GM19328 (cell line): ENCODE measurements around the gene DIAPH2.
A peak's percentile ranks its signal among the peaks of the same experiment; 100 is the strongest.

Experiments
- ATAC-seq: cut with Tn5 transposase; IDR thresholded peaks from one replicate; pipeline ENCODE4 v1.9.1; 2021; ENCODE audit warnings: mild to moderate bottlenecking, moderate library complexity; ENCODE audit not compliant: unreplicated experiment

DIAPH2 gene

GRCh38 chrX:97030947-97031346, 346.3 kb downstream of the DIAPH2 start:
- ATAC-seq = no peak

GRCh38 chrX:97039363-97040029, 354.9 kb downstream of the DIAPH2 start:
- peak; percentile 78 for ATAC-seq

DNA sequence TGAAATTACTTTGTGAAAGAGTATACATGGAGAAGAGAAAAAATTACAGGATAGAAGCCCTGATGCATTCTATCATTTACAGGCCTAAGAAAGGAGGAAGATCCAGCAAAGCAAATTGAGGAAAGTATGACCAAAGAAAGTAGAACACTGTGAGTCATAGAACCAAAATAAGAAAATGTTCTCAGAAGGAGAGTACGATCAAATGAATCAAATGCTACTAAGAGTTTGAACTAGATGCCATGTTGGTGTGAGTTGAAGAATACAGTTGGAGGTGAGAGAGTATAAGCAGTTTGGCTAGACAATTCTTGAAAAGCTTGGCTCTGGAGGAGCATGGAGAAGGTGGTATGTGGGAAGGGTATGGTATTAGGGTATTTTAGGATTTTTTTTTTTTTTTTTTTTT, 360.8 kb downstream of the DIAPH2 start:
- ATAC-seq = no peak

- no peak for ATAC-seq
Measured at GRCh38 chrX:97046867-97047266, 362.2 kb downstream of the DIAPH2 start.

DNA sequence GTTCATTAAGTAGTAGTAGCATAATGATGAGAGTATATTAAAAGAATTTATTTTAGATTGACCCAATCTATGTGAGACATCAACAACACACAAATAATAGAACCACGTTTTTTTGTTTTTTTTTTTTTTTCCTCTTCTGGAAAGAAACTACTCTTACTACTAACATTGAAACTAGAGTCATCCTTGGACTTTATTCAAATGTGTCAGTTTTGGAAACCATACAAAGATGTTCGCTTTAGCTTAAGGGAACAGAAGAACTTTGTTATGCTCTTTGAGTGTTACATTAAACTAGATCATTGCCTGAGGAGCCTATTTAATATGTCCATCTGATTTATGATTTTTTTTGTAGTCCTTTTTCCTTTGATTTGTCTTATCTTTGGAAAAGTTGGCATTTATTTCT, 365.8 kb downstream of the DIAPH2 start:
- no peak for ATAC-seq

GRCh38 chrX:97057349-97057909, 372.8 kb downstream of the DIAPH2 start:
- no peak for ATAC-seq

DNA sequence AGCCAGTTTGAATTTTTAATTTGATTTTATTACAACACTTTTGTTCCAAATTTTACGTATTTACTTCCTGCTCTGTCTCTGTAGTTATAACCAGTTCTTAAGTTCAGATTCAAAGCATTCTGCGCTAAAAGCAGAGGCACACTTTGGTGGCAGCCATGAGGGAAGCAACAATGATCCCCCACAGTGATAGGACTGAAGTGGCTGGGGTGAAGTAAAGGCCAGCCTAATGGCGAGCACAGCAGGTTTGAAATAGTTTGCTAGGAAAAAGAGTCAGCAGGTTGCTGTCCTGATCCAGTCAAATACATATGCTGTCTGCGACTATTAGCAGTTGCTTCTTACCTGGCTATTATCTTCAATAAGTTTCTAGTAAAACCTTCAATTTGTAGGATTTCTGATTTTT, 375.4 kb downstream of the DIAPH2 start:
- no peak for ATAC-seq

DNA sequence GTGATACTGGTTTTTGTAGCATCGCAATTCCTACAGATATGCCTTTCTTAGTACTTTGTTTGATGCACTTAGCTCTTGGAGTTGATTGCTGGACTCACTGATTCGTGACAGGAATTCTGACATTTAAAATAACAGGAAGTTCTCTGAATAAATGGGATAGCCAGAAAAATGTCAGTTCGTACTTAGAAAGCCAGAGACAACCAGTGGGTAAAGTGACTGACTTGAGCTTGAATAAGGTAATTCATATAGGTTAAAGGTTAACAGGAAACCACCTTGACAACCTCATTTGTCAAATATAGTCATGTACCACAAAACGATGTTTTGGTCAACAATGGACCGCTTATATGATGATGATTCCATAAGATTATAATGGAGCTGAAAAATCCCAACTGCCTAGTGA, 380.4 kb downstream of the DIAPH2 start:
- no peak for ATAC-seq

DNA sequence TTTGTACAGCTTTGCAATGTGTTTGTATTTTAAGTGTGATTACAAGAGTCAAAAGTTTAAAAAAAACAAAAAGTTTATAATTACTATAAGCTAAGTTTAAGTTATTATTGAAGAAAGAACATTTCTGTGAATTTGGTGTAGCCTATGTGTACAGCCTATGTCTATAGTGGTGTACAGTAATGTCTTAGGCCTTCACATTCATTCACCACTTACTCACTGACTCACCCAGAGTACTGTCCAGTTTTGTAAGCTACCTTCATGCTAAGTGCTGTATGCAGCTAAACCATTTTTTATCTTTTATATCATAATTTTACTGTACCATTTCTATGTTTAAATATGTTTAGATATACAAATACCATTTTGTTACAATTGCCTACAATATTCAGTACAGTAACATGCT, 381.3 kb downstream of the DIAPH2 start:
- ATAC-seq = no peak

DNA sequence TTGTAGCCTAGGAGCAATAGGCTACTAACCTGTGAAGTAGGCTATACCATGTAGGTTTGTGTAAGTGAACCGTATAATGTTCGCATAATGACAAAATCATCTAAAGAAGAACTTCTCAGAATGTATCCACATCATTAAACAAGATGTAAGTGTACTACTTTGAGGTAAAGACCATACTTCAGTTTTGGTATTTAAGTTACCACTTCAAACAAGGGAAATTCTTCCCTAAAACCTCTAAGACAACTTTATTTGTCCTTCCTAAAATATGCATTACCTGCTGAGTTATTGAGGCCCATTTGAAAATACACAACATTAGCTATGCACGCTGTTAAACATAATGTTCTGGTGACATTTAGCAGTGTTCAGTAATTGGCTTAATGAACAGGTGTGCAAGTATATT, 381.7 kb downstream of the DIAPH2 start:
- ATAC-seq = no peak

- ATAC-seq = no peak
Measured at GRCh38 chrX:97070346-97070745, 385.7 kb downstream of the DIAPH2 start.

- no peak for ATAC-seq
Measured at GRCh38 chrX:97074400-97074799, 389.8 kb downstream of the DIAPH2 start.

GRCh38 chrX:97089116-97089515, 404.5 kb downstream of the DIAPH2 start:
- no peak for ATAC-seq

DNA sequence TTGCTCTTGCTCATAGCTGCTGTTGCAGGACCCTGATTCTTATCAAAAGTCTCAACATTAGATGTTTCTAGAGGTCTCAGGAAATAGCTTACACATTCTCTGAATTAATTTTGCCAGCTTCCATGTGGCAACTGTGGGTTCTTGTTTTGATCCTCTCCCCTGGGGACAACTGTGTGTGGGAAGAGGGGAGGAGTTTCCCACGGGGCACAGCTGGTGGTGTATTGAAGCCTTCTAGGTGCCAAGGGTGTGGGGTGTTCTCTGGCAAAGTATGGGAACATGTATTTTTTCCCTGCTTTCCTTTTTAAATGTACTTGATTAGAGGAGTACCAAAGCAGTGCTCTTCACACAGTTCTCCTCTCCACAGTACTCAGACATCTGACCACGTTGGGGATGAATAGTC, 411.7 kb downstream of the DIAPH2 start:
- ATAC-seq = no peak

GRCh38 chrX:97102938-97103337, 418.3 kb downstream of the DIAPH2 start:
- no peak for ATAC-seq

- no peak for ATAC-seq
Measured at GRCh38 chrX:97109730-97110129, 425.1 kb downstream of the DIAPH2 start.

- no peak for ATAC-seq
Measured at GRCh38 chrX:97117572-97117971, 432.9 kb downstream of the DIAPH2 start.

DNA sequence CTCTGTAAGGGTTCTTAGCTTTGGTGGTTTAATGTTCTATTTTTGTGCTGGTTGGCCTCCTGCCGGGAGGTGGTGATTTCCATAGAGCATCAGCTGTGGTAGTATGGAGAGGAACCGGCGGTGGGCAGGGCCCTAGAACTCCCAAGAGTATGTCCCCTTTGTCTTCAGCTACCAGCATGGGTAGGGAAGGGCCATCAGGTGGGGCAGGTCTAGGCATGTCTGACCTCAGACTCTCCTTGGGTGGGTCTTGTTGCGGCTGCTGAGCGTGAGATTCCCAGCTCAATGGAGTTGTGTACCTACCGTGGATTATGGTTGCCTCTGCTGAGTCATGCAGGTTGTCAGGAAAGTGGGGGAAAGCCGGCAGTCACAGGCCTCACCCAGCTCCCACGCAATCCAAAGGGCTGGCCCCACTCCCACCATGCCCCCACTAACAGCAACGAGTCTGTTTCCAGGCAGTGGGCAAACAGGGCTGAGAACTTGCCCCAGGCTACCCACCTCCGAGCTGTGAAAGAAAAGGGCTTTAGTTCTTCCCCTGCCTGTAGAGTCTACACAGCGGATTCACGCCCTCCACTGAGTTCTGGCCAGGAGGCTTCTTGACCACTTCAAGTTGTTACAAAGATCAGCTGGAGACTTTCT, 434.9 kb downstream of the DIAPH2 start:
- ATAC-seq = no peak

DNA sequence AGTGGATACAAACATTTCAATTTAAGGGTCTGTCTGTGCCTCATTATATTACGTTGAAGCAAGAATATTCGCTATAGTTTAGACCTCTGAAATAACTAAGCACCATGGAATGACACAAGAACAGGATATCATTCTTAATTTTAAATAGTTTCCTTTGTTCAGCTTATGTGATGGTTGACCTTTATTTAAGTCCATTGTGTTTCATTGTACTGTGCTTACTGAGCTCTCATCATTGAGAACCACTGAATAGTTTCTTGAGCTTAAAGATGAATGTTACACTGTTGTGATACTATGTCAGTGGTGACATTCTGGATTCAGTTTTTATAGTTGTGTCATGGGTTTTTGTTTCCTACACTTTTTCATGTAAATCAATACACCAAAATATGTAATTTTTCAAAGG, 438.4 kb downstream of the DIAPH2 start:
- ATAC-seq = no peak

- no peak for ATAC-seq
Measured at GRCh38 chrX:97126020-97126419, 441.4 kb downstream of the DIAPH2 start.

DNA sequence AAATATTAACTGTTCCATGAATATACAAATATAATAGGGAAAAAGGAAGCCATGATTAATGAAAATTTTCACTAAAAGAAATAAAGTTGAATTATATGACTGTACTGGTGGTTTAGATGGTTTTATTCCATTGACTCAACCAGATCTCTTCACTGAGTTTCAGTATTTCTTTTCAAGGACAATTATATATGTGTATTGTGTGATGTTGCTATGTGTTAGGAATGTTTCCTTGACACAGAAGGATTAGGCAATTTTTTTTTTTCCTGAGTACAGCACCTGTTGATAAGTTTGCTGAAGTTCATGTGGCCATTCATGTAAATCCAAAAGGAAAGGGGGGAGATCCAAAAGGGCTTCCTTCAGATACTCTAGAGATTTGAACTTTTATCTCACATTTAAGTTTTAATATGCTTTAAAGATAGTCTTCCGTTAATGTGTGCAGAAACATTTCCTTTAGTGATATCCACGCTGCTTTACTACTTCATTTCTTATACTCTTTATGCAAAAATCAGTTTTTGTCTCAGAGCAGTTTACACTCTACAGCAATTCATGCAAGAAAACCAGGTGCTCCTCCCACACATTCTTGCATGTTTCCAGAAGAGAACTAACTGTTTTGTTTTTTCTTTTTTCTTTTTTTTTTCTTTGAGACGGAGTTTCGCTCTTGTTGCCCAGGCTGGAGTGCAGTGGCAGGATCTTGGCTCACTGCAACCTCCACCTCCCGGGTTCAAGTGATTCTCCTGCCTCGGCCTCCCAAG, 448.2 kb downstream of the DIAPH2 start:
- peak; percentile 56 for ATAC-seq

DNA sequence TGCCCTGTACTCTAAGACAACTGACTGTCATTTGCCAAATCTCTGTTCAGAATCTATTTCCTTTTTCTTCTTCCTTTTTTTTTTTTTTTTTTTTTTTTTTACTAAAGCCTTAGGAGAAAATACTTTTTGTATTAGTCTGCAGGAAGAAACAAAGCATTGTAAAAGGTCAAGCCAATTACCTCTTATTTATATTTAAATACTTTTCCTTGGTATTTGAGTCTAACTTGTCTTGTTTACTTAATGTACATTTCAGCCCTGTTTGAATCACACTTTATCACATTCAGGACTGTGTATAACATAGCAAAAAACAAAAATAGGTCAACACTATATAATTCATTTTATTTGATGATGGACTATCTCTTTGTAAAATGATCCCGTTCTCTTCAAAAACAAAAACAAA, 461.3 kb downstream of the DIAPH2 start:
- no peak for ATAC-seq
